ENCODE results near the gene ZNF512B.
"Not testable (repeated sequence)": the region's sequence is repeated elsewhere in the genome, so short reads cannot be mapped to it uniquely, and the experiment has no call there.

The ZNF512B gene

GRCh38 chr20:63932606-63933160, 37.0 kb downstream of the ZNF512B start:
- no peak for DNase-seq

DNA sequence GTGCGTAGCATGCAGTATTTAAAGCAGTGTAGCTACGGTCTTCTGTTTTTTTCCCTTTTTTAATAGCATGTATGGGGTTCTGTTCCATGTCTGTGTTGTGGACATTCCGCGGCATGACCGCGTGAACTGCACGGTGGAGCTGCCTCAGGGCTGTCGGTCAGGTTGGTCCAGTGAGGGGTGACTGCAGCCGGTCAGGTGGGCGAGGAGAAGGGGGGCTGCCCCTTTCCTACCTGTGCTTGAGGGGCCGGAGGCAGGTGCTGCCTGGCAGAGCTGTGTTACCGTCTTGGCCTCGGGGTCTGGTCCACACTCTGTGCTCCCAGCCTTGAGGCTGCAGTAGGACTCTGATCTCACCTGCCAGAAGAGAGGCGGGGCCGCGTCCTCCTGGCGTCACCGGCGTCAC, 38.0 kb downstream of the ZNF512B start:
- DNase-seq, result no peak

GRCh38 chr20:63930971-63931553, 38.7 kb downstream of the ZNF512B start:
- DNase-seq, result no peak

GRCh38 chr20:63929473-63929883, 40.3 kb downstream of the ZNF512B start:
- not testable (repeated sequence) for DNase-seq

- DNase-seq, result no peak
Observed at GRCh38 chr20:63929071-63929470, 40.7 kb downstream of the ZNF512B start.

- no peak for DNase-seq
Observed at GRCh38 chr20:63926298-63926697, 43.4 kb downstream of the ZNF512B start.

DNA sequence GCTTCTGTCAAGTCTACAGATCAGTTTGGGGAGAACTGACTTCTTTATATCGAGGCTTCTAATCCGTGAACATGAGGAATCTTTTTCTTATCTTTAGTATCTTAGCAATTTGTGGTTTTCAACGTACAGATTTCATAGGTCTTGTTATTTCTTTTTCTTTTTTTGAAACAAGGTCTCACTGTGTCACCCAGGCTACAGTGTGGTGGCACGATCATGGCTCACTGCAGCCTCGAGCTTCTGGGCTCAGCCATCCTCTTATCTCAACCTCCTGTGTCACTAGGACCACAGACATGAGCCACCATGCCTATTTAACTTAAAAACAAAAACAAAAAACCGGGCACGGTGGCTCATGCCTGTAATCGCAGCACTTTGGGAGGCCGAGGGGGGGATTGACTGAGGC, 45.5 kb downstream of the ZNF512B start:
- DNase-seq, result no peak

DNA sequence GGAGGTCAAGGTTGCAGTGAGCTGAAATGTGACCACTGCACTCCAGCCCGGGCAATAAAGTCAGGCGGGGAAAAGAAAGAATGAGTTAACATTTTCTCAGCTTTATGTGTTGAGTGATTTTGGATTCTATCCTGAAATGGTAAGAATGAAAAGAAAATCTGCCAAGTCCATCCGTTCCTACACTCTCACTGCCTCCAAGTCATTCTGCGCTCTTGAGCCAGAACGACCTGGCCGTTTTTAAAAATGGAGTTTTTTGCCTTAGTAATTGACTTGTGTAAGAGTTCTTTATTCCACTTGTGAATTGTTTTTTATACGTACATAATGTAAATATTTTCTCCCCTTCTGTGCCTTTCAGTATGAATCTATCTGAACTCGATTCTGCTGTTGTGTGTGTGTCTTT, 46.1 kb downstream of the ZNF512B start:
- DNase-seq, result no peak

DNA sequence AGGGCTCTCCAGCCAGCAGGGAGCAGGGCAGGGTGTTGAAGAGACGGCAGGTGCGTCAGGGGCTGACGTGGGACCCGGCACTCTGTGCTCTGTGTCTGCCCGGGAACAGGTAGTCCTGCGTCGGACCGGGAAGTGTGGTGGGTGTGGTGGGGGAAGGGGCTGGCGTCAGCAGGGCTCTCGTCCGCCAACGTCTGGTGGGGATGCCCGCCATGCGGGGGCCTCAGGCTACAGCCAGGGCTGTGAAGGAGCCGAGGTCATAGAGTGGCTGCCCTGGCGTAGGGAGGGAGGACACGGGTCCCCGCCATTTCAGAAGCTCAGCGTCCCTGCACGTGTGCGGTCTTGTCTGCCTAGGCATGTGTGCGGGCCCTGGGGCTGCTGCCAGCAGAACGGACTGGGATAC, 49.5 kb downstream of the ZNF512B start:
- no peak for DNase-seq

DNA sequence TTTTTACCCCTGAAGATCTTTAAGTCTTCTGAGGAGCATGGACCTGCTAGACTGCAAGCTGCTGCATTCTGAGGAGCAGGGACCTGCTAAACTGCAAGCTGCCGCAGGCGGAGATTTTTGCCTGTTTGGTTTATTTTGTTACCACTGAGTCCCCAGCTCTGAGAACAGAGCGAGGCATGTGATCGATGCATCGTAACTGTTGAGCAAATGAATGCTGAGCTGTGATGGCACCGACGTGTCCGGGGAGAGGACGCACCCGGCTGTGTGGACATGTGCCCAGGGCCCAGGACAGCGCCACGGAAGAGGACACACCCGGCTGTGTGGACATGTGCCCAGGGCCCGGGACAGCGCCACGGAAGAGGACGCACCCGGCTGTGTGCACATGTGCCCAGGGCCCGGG, 50.6 kb downstream of the ZNF512B start:
- no peak for DNase-seq

DNA sequence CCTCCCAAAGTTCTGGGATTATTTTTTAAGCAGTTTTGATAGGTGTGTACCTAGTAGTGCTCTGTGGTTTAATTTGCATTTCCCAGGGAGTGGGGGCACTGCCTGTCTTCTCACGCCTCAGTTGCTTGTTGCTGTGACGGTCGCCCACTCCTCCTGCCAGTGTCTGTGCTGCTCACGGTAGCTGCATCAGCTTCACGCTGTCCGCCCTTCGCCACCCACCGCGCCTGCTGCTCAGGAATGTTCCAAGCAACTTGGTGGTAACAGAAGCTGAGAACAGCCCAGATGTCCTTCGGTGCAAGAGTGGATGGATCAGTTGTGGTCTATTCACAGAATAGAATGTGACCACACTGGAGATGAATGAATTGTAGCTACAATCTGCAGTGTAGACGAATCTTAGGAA, 51.9 kb downstream of the ZNF512B start:
- no peak for DNase-seq

DNA sequence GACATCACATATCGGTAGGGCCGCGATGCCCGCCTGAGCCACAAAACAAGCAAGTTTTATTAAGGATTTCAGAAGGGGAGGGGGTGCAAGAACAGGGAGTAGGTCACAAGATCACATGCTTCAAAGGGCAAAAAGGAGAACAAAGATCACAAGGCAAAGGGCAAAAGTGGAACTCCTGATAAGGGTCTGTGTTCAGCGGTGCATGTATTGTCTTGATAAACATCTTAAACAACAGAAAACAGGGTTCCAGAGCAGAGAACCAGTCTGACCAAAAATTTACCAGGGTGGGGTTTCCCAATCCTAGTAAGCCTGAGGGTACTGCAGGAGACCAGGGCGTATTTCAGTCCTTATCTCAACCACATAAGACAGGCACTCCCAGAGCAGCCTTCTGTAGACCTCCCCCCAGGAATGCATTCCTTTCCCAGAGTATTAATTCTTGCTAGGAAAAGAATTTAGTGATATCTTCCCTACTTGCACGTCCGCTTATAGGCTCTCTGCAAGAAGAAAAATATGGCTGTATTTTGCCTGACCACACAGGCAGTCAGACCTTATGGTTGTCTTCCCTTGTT, 53.3 kb downstream of the ZNF512B start:
- not testable (repeated sequence) for DNase-seq

DNA sequence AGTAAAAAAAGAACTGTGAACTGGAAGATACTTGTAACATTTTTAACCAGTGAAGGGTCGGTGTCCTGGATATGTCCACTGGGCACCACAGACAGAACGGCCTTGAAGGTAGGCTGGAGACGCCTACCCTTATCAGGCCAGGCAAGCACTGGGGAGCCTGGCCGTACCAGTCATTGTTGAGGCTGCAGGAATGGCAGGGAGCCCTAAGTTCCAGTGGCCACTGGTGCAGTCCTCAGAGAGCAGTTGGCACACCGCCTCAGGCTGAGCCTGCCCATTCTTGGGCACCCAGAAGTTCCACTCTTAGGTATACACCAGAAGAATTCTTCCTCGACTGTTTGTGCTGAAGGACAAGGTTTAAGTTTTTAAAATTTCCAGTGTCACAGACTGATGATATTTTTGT, 54.3 kb downstream of the ZNF512B start:
- DNase-seq, result no peak

DNA sequence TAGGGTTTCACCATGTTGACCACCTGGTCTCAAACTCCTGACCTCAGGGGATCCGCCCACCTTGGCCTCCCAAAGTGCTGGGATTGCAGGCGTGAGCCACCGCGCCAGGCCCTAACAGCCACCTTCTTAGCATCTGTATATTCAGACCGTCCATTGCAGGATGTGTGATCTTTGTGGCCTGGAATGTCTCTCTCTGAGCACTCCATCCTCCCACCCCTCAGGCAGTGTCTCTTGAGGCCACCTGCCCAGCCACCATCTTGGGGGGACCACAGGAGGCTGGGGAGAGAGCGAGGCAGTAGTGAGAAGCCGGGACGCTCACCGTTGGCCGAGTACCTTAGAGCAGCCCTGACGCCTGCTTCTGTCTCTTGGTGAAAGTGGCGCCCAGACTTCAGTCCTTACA, 56.0 kb downstream of the ZNF512B start:
- DNase-seq, result no peak

DNA sequence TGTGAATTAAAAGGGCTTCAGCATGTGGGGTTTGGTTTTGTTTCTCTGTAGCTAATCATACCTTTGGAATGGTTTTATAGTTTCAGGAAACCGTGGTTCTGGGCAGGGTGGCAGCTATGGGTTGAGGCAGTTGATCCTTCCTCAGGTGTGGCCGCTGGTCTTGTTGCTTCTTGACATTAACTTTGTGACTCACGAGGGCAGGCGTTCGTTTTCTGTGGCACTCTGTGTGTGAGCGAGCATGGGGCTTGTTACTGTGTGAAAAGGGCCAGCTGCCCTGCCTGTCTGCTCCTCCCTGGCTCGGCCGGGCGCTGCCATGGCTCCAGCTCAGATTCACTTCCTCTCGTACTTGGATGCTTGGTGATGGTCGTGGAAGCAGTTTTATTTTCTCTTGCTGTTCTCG, 58.6 kb downstream of the ZNF512B start:
- no peak for DNase-seq

GRCh38 chr20:63908008-63908682, 61.6 kb downstream of the ZNF512B start:
- DNase-seq, result no peak
